WTC11 (cell line): ENCODE results near the gene DPP9. TPM values are rescaled to one million over a fixed set of nuclear protein-coding genes. Genes with fewer than 3 reads are reported as not detected.

Experiments used
- AFF4 ChIP-seq: sonication (generic); formaldehyde crosslinking; IDR thresholded peaks from 2 replicates; pipeline ENCODE4 v1.8.1; 2023; ENCODE audit warnings: mild to moderate bottlenecking, missing genetic modification reagents, borderline replicate concordance
- CTCF ChIP-seq: fragments of 200-600 bp; IDR thresholded peaks from 2 replicates; pipeline ENCODE4 v1.8.0; 2022; ENCODE audit warnings: antibody characterized with exemption
- E2F1 ChIP-seq: sonication (generic); formaldehyde crosslinking; IDR thresholded peaks from 2 replicates; pipeline ENCODE4 v1.8.0; 2022; ENCODE audit warnings: mild to moderate bottlenecking, missing genetic modification reagents
- FOXP4 ChIP-seq: sonication (generic); formaldehyde crosslinking; IDR thresholded peaks from 2 replicates; pipeline ENCODE4 v1.8.0; 2022; ENCODE audit warnings: mild to moderate bottlenecking, missing genetic modification reagents
- GABPB1 ChIP-seq: sonication (generic); formaldehyde crosslinking; IDR thresholded peaks from 2 replicates; pipeline ENCODE4 v1.8.1; 2023; ENCODE audit warnings: mild to moderate bottlenecking, missing genetic modification reagents
- GRHL2 ChIP-seq: fragments of 250-450 bp; sonication (Bioruptor Pico); IDR thresholded peaks from 2 replicates; pipeline ENCODE4 v1.8.0; 2022; ENCODE audit warnings: mild to moderate bottlenecking, moderate library complexity; ENCODE audit not compliant: insufficient replicate concordance, severe bottlenecking
- TEAD4 ChIP-seq: sonication (generic); formaldehyde crosslinking; IDR thresholded peaks from 2 replicates; pipeline ENCODE4 v1.8.0; 2022; ENCODE audit warnings: mild to moderate bottlenecking, missing genetic modification reagents
- USF1 ChIP-seq: sonication (generic); formaldehyde crosslinking; IDR thresholded peaks from 2 replicates; pipeline ENCODE4 v1.8.0; 2022; ENCODE audit warnings: mild to moderate bottlenecking, missing genetic modification reagents
- ZBTB43 ChIP-seq: sonication (generic); formaldehyde crosslinking; IDR thresholded peaks from 2 replicates; pipeline ENCODE4 v1.8.1; 2023; ENCODE audit warnings: mild to moderate bottlenecking, missing genetic modification reagents
- ZNF121 ChIP-seq: sonication (generic); formaldehyde crosslinking; IDR thresholded peaks from 2 replicates; pipeline ENCODE4 v1.8.0; 2023; ENCODE audit warnings: missing genetic modification reagents
- ZNF532 ChIP-seq: fragments of 250-450 bp; sonication (Bioruptor Pico); IDR thresholded peaks from 2 replicates; pipeline ENCODE4 v1.9.0; 2021; ENCODE audit warnings: mild to moderate bottlenecking, borderline replicate concordance
- total RNA-seq: library from RNA; stranded (reverse); gene quantifications from 3 replicates; pipeline ENCODE4 v1.2.3, GENCODE V29; 2021

The DPP9 gene
- total RNA-seq, 1 experiment from 2014 or later, result 52.9 TPM

- TF ChIP-seq ZBTB43 (CRISPR knock-in tag), result no peak
- TF ChIP-seq ZNF121 (CRISPR knock-in tag), result no peak
- no peak for TF ChIP-seq AFF4
- no peak for TF ChIP-seq GRHL2
- TF ChIP-seq GABPB1 (CRISPR knock-in tag), result no peak
- TF ChIP-seq ZNF532 (CRISPR knock-in tag), result no peak
- no peak for TF ChIP-seq E2F1 (CRISPR knock-in tag)
- no peak for TF ChIP-seq TEAD4 (CRISPR knock-in tag)
- TF ChIP-seq FOXP4, result no peak
- no peak for TF ChIP-seq USF1
- no peak for TF ChIP-seq CTCF
These were observed 71.6 kb downstream of the DPP9 start (continued) for GRCh38 chr19:4652075-4652474.
